Muscle layer of duodenum (tissue), 2 donors: Measurements from ENCODE around the gene RFTN2.

ENCODE experiments used
- H3K27ac ChIP-seq: one replicate; pipeline ENCODE4 v1.7.0; 2013; ENCODE audit warnings: mild to moderate bottlenecking, low read length
- H3K27me3 ChIP-seq: one replicate; pipeline ENCODE4 v1.7.0; 2013; ENCODE audit warnings: low read depth, mild to moderate bottlenecking, control low read depth, low read length
- H3K36me3 ChIP-seq, 2 donors: one replicate each; pipeline ENCODE4 v1.7.0; 2013; ENCODE audit warnings: low read length in 2 of 2, control low read depth in 1 of 2, mild to moderate bottlenecking in 1 of 2; ENCODE audit not compliant: insufficient read depth in 2 of 2, control insufficient read depth in 1 of 2
- H3K4me1 ChIP-seq, 2 donors: one replicate each; pipeline ENCODE4 v1.7.0; 2013; ENCODE audit warnings: low read length in 2 of 2, mild to moderate bottlenecking in 2 of 2, control low read depth in 1 of 2, moderate library complexity in 1 of 2; ENCODE audit not compliant: insufficient read depth in 2 of 2, control insufficient read depth in 1 of 2
- H3K4me3 ChIP-seq, 2 donors: one replicate each; pipeline ENCODE4 v1.7.0; 2013; ENCODE audit warnings: low read length in 2 of 2, low read depth in 1 of 2, mild to moderate bottlenecking in 1 of 2
- H3K9me3 ChIP-seq, 2 donors: one replicate each; pipeline ENCODE4 v1.7.0; 2013; ENCODE audit warnings: low read length in 2 of 2, control low read depth in 1 of 2, mild to moderate bottlenecking in 1 of 2; ENCODE audit not compliant: control insufficient read depth in 1 of 2
- donor health status: healthy.

RFTN2 gene

DNA sequence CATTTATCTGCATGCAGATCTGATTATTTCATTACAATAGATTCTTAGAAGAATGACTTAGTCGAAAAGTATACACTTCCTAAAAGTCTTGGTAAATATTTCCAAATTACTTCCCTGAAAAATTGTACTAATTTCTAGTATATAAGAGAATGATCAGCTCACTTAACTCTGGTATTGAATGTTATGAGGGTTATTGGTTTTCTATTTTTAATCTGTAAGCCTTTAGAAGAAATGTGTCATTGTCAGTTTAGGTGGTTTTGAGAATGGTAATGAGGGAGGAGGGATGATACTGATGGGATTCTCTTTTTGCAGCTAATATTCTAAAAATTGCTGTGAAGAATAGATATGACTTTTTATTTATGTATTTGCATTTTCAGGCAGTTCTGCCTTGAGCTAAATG, 135.7 kb downstream of the RFTN2 start:
- peaks cover 0 to 6% of the 10 kb centered on the region in 2 donors for H3K4me1 ChIP-seq

DNA sequence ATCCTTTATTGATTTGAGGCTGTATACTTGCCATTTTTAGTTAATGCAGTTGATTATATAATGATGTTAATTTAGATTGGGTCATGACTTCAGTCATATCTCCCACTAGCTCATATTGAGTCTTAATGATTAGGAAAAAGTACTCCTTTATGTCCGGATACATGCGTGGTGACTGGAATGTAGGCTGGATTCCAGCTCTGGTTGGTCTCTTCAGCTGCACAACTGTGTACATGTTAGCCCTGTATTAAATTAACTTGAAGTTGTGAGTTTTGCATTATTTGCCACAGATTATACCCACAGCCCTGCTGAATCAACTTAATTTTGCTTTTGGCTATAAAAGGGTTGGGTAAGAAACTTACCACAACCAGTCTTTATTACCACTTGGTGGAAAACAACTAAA, 137.0 kb downstream of the RFTN2 start:
- Histone ChIP-seq H3K36me3 (peaks cover 11 to 33% of the 10 kb centered on the region in 2 donors), H3K27ac (no peak overlapping the region), H3K9me3 (no peaks in the 10 kb centered on the region)

More for the DNA sequence above, 135.7 kb downstream of the RFTN2 start:
- no peak overlapping the region for H3K4me3 ChIP-seq
- H3K27me3 ChIP-seq, result no peaks in the 10 kb centered on the region
- H3K36me3 ChIP-seq, result peaks cover 12 to 46% of the 10 kb centered on the region in 2 donors
- no peaks in the 10 kb centered on the region for H3K9me3 ChIP-seq
- H3K27ac ChIP-seq, result no peak overlapping the region

More for the DNA sequence above, 137.0 kb downstream of the RFTN2 start:
- Histone ChIP-seq H3K4me1 (peaks cover 0 to 6% of the 10 kb centered on the region in 2 donors), H3K27me3 (no peaks in the 10 kb centered on the region), H3K4me3 (no peak overlapping the region)
